Neural progenitor cell (in vitro differentiated cells): ENCODE results near the gene PIP5K1A. TPM values are rescaled to one million over a fixed set of nuclear protein-coding genes. Genes with fewer than 3 reads are reported as not detected.

Source experiments
- DNase-seq: peaks from one replicate; pipeline ENCODE4 v3.0.0-alpha.2; 2016; ENCODE audit warnings: low spot score
- H2AFZ ChIP-seq: fragments of 200-600 bp; sonication (generic); replicated peaks from 2 replicates; pipeline ENCODE4 v1.6.1; 2016; ENCODE audit warnings: antibody characterized with exemption
- H3F3A ChIP-seq: fragments of 200-600 bp; sonication (generic); 2 replicates; pipeline ENCODE4 v1.6.1; 2016; ENCODE audit warnings: antibody characterized with exemption, low read depth
- H3K27ac ChIP-seq: fragments of 200-600 bp; sonication (generic); 2 replicates; pipeline ENCODE4 v1.5.1; 2016; ENCODE audit warnings: mild to moderate bottlenecking
- H3K27me3 ChIP-seq: fragments of 200-600 bp; sonication (generic); 2 replicates; pipeline ENCODE4 v1.6.1; 2016; ENCODE audit warnings: mild to moderate bottlenecking, moderate library complexity
- H3K36me3 ChIP-seq: fragments of 200-600 bp; sonication (generic); 2 replicates; pipeline ENCODE4 v1.5.1; 2016
- H3K4me1 ChIP-seq: fragments of 200-600 bp; sonication (generic); 2 replicates; pipeline ENCODE4 v1.6.1; 2016; ENCODE audit warnings: mixed run types
- H3K4me2 ChIP-seq: fragments of 200-600 bp; sonication (generic); 2 replicates; pipeline ENCODE4 v1.6.1; 2016
- H3K4me3 ChIP-seq: fragments of 200-600 bp; sonication (generic); 2 replicates; pipeline ENCODE4 v1.5.1; 2016
- H3K79me2 ChIP-seq: fragments of 200-600 bp; sonication (generic); 2 replicates; pipeline ENCODE4 v1.6.1; 2016; ENCODE audit warnings: low read depth
- H3K9ac ChIP-seq: fragments of 200-600 bp; sonication (generic); 2 replicates; pipeline ENCODE4 v1.6.1; 2016
- H3K9me3 ChIP-seq: fragments of 200-600 bp; sonication (generic); 2 replicates; pipeline ENCODE4 v1.5.1; 2016; ENCODE audit warnings: low read depth
- H4K20me1 ChIP-seq: fragments of 200-600 bp; sonication (generic); 2 replicates; pipeline ENCODE4 v1.6.1; 2016; ENCODE audit warnings: low read depth
- H3K27ac Mint-ChIP-seq: 3 replicates; pipeline ENCODE4 v1.8.0; 2021; ENCODE audit warnings: mixed read lengths
- H3K27me3 Mint-ChIP-seq: 2 replicates; pipeline ENCODE4 v1.8.0; 2022; ENCODE audit warnings: low read depth, mild to moderate bottlenecking, inconsistent platforms, moderate library complexity, mixed read lengths; ENCODE audit not compliant: insufficient read depth
- H3K36me3 Mint-ChIP-seq: 3 replicates; pipeline ENCODE4 v1.8.0; 2021; ENCODE audit warnings: mixed read lengths
- H3K4me1 Mint-ChIP-seq: 3 replicates; pipeline ENCODE4 v1.8.0; 2021; ENCODE audit warnings: mixed read lengths
- H3K4me3 Mint-ChIP-seq: 3 replicates; pipeline ENCODE4 v1.8.0; 2021; ENCODE audit warnings: mild to moderate bottlenecking, moderate library complexity, mixed read lengths
- H3K9me3 Mint-ChIP-seq: 3 replicates; pipeline ENCODE4 v1.8.0; 2020; ENCODE audit warnings: mixed read lengths
- CTCF ChIP-seq: fragments of 200-600 bp; sonication (generic); IDR thresholded peaks from 2 replicates; pipeline ENCODE4 v1.5.1; 2017; ENCODE audit warnings: antibody characterized with exemption, mild to moderate bottlenecking
- EZH2 ChIP-seq: fragments of 200-600 bp; sonication (generic); IDR thresholded peaks from 2 replicates; pipeline ENCODE4 v1.6.1; 2017; ENCODE audit warnings: antibody characterized with exemption, mild to moderate bottlenecking, moderate library complexity
- EZH2phosphoT487 ChIP-seq: fragments of 200-600 bp; sonication (generic); IDR thresholded peaks from 2 replicates; pipeline ENCODE4 v1.6.1; 2017; ENCODE audit warnings: antibody characterized with exemption
- total RNA-seq: library from RNA; depleted of rRNA; stranded (reverse); fragments of >200 nt; gene quantifications from 2 replicates; pipeline ENCODE4 v1.2.3, GENCODE V29; 2015; ENCODE audit warnings: low replicate concordance

The PIP5K1A gene
- total RNA-seq, 1 donor from 2014 or later = 81.2 TPM

- peak within 1 kb of the TSS; percentile 97 for H2AFZ ChIP-seq
- no peaks in the 10 kb centered on the region for H3K9me3 ChIP-seq
- H3K4me3 ChIP-seq = peak within 1 kb of the TSS; percentile 82
- Mint-ChIP-seq H3K27me3 (peaks cover 10% of the 10 kb centered on the region), H3K27ac (peak within 1 kb of the TSS; percentile 99), H3K4me1 (peaks cover 19% of the 10 kb centered on the region), H3K4me3 (peak within 1 kb of the TSS; percentile 97), H3K36me3 (peaks cover 2% of the 10 kb centered on the region), H3K9me3 (no peaks in the 10 kb centered on the region)
- H4K20me1 ChIP-seq = peaks cover 42% of the 10 kb centered on the region
- H3K27me3 ChIP-seq = no peaks in the 10 kb centered on the region
- H3K9ac ChIP-seq = peak within 1 kb of the TSS; percentile 81
- H3K79me2 ChIP-seq = peaks cover 38% of the 10 kb centered on the region
- no peaks in the 10 kb centered on the region for H3K36me3 ChIP-seq
- DNase-seq = peak; percentile 100
- TF ChIP-seq CTCF (no peak), EZH2phosphoT487 (no peak), EZH2 (no peak)
- H3K27ac ChIP-seq = peak within 1 kb of the TSS; percentile 98
- H3K4me2 ChIP-seq = peak within 1 kb of the TSS; percentile 94
- H3F3A ChIP-seq = peaks cover 13% of the 10 kb centered on the region
- H3K4me1 ChIP-seq = peaks cover 13% of the 10 kb centered on the region
Observed at GRCh38 chr1:151281969-151282882, 83.9 kb downstream of the PIP5K1A start, which contains the start of gene ZNF687. Gene ZNF687 (plus strand): TSS chr1:151282299. CDS start chr1:151286292, 3,993 bp downstream.

GRCh38 chr1:151282883-151283725 lies 84.8 kb downstream of the PIP5K1A start:
- peak; percentile 68 for DNase-seq
- peak overlapping the region; percentile 94 for H3K4me2 ChIP-seq
- peaks cover 13% of the 10 kb centered on the region for H3K4me1 ChIP-seq
- no peaks in the 10 kb centered on the region for H3K9me3 ChIP-seq
- peaks cover 42% of the 10 kb centered on the region for H3K79me2 ChIP-seq
- H3K27ac ChIP-seq = peak overlapping the region; percentile 49
- H3K36me3 ChIP-seq = no peaks in the 10 kb centered on the region
- peaks cover 6% of the 10 kb centered on the region for H3K27me3 Mint-ChIP-seq
- peak overlapping the region; percentile 33 for H3K27ac Mint-ChIP-seq
- peak overlapping the region; percentile 93 for H3K4me3 Mint-ChIP-seq
- TF ChIP-seq EZH2 = no peak
- no peak for TF ChIP-seq CTCF
- H3K4me3 ChIP-seq = peak overlapping the region; percentile 82
- peaks cover 19% of the 10 kb centered on the region for H3K4me1 Mint-ChIP-seq
- H2AFZ ChIP-seq = no peak overlapping the region
- peaks cover 13% of the 10 kb centered on the region for H3F3A ChIP-seq
- peaks cover 2% of the 10 kb centered on the region for H3K36me3 Mint-ChIP-seq
- H3K9ac ChIP-seq = peak overlapping the region; percentile 61
- peaks cover 51% of the 10 kb centered on the region for H4K20me1 ChIP-seq
- no peaks in the 10 kb centered on the region for H3K9me3 Mint-ChIP-seq
- H3K27me3 ChIP-seq = no peaks in the 10 kb centered on the region

GRCh38 chr1:151284013-151284577 lies 85.7 kb downstream of the PIP5K1A start:
- DNase-seq = no peak
- H3K27ac ChIP-seq = no peak overlapping the region
- H3K36me3 Mint-ChIP-seq = peaks cover 11% of the 10 kb centered on the region
- peaks cover 13% of the 10 kb centered on the region for H3F3A ChIP-seq
- peak overlapping the region; percentile 93 for H3K4me3 Mint-ChIP-seq
- no peak overlapping the region for H2AFZ ChIP-seq
- no peak overlapping the region for H3K27ac Mint-ChIP-seq
- no peaks in the 10 kb centered on the region for H3K27me3 ChIP-seq
- H3K9me3 Mint-ChIP-seq = no peaks in the 10 kb centered on the region
- peaks cover 6% of the 10 kb centered on the region for H3K27me3 Mint-ChIP-seq
- H4K20me1 ChIP-seq = peaks cover 61% of the 10 kb centered on the region
- H3K9ac ChIP-seq = no peak overlapping the region
- H3K79me2 ChIP-seq = peaks cover 42% of the 10 kb centered on the region
- peak overlapping the region; percentile 82 for H3K4me3 ChIP-seq
- H3K4me2 ChIP-seq = peak overlapping the region; percentile 94
- H3K36me3 ChIP-seq = no peaks in the 10 kb centered on the region
- H3K4me1 Mint-ChIP-seq = peaks cover 19% of the 10 kb centered on the region
- peaks cover 13% of the 10 kb centered on the region for H3K4me1 ChIP-seq
- H3K9me3 ChIP-seq = no peaks in the 10 kb centered on the region
- no peak for TF ChIP-seq EZH2
